HG03060 (cell line): Measurements from ENCODE around the gene FERMT3.

Experiments
- ATAC-seq: cut with Tn5 transposase; IDR thresholded peaks from one replicate; pipeline ENCODE4 v1.9.1; 2021; ENCODE audit warnings: low read depth, moderate number of reproducible peaks; ENCODE audit not compliant: unreplicated experiment

Gene FERMT3

DNA sequence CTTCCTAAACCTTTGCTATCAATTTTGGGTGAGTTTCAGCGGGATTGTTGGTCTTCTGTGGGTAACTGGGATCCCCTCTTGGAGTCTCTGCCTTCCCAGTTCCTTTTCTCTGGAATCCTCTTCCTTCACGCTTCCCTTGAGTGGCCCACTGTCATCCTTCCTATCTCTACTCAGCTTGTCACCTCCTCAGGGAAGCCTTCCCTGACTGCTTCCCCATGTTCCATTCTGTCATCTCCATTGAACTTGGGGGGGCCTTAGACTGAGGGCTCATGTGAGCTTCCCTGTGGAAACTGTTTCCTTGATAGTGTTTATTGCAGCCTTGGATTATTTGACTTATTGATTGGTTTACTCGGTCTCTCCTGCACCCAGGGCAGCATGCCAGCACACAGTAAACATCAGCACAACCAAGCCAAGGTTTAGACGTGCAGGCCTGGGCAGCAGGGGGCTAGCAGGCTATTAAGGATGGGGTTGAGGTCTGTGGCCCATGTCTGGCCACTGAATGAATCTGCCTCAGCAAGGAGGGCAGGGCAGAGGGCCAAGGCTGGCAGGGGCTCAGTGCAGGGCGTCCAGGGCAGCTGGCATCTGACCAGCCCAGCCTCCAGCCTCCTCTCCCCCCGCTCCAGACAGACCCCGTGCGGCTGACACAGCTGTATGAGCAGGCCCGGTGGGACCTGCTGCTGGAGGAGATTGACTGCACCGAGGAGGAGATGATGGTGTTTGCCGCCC, 12.3 kb downstream of the FERMT3 start:
- no peak for ATAC-seq

DNA sequence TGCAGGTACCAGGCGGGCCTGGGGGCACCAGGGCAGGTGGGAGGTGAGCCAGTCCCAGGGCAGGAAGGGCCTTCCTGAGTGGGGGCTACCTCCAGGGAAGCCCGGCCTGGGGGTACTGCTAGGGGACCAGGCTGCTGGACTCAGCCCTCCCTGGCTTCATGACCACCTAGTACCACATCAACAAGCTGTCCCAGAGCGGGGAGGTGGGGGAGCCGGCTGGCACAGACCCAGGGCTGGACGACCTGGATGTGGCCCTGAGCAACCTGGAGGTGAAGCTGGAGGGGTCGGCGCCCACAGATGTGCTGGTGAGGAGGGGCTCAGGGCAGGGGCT, 12.8 kb downstream of the FERMT3 start:
- ATAC-seq: no peak

DNA sequence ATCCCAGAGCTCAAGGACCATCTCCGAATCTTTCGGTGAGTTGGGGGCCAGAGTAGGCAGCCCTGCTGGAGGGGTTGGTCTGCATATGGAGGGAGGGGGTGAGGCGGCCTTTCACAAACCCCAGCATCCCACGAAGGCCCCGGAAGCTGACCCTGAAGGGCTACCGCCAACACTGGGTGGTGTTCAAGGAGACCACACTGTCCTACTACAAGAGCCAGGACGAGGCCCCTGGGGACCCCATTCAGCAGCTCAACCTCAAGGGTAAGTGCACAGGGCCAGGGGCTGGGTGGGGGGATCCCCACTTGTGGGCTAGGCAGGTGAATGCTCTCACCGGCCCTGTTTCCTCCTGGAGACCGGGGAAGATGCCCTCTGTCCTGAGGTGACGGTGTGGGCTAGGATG, 13.2 kb downstream of the FERMT3 start:
- no peak for ATAC-seq

DNA sequence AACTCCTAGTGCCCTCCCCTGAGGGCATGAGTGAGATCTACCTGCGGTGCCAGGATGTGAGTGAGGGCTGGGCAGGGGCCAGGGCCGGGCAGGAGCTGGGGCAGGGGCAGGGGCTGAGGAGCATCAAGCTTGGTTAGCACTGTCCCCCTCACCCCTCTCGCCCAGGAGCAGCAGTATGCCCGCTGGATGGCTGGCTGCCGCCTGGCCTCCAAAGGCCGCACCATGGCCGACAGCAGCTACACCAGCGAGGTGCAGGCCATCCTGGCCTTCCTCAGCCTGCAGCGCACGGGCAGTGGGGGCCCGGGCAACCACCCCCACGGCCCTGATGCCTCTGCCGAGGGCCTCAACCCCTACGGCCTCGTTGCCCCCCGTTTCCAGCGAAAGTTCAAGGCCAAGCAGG, 13.8 kb downstream of the FERMT3 start:
- ATAC-seq: no peak

DNA sequence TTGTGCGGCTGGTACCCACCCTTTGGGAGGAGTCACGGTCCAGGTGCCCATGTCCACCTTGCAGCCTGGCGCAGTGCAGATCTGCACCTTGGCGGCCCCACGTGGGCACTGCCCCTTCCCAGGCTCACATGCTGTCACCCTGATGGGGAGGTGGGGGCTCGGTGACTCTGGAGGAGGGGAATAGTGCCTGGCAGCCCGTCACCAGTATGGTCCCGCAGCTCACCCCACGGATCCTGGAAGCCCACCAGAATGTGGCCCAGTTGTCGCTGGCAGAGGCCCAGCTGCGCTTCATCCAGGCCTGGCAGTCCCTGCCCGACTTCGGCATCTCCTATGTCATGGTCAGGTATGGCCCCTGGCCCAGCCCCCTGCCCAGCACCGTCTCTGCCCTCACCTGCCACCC, 14.3 kb downstream of the FERMT3 start:
- no peak for ATAC-seq

DNA sequence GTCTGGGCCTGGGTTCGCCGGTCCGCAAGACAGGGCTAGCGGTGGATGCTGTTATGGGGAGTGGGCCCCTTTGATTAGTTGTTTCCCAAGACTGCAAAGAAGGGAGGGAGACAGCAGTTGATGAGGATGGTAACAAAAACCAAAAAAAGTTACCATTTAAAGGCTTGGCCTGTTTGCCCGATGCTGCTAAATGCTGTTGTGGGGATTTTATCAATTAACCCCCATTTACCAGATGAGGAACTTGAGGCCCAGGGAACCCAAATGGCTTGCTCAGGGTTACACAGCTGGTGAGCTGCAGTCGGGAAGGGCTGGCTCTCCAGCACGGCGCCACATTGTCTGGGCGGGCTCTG, 16.1 kb downstream of the FERMT3 start:
- no peak for ATAC-seq

DNA sequence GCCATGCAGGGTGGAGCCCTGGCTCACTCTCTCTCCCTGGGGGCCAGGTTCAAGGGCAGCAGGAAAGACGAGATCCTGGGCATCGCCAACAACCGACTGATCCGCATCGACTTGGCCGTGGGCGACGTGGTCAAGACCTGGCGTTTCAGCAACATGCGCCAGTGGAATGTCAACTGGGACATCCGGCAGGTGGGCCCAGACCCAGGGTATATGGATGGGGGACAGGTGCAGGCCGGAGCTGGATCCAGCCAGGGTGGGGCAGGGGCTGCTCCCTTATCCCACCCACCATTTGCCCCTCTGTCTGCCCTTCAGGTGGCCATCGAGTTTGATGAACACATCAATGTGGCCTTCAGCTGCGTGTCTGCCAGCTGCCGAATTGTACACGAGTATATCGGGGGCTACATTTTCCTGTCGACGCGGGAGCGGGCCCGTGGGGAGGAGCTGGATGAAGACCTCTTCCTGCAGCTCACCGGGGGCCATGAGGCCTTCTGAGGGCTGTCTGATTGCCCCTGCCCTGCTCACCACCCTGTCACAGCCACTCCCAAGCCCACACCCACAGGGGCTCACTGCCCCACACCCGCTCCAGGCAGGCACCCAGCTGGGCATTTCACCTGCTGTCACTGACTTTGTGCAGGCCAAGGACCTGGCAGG, 16.6 kb downstream of the FERMT3 start:
- ATAC-seq: no peak

DNA sequence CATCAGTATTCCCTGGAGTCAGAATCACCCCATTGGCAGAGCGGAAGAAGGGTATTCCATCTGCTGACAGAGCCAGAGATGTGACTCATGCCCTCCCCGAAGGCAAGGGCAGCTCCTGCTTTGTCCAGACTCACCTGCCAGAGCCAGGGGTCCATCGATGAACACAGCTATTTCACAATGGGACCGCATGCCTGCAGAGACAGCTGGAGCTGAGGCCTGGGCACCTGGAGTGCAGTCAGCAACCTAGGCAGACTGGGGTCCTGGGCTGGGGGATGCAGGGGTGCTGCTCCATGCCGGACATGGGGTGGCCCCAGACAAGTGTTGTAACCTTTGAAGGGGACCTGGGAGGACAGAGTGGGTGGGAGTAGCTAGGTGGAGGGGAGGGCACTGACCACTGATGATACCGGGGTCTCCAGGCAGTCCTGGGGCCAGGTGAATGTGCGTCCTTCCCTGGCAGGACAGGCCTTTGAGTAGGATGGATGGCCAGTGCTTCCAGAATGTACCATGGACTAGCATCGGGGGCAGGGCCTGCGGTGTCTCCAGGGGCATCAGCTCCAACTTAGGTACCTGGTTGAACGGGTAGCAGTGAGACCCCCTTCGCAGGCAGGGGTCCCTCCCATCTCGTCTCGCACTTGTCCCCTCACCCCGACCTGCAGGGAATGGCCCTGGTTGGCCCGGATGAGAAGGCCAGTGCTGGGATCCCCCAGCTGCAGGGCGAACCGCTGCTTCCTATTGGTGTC, 17.8 kb downstream of the FERMT3 start:
- ATAC-seq: no peak

DNA sequence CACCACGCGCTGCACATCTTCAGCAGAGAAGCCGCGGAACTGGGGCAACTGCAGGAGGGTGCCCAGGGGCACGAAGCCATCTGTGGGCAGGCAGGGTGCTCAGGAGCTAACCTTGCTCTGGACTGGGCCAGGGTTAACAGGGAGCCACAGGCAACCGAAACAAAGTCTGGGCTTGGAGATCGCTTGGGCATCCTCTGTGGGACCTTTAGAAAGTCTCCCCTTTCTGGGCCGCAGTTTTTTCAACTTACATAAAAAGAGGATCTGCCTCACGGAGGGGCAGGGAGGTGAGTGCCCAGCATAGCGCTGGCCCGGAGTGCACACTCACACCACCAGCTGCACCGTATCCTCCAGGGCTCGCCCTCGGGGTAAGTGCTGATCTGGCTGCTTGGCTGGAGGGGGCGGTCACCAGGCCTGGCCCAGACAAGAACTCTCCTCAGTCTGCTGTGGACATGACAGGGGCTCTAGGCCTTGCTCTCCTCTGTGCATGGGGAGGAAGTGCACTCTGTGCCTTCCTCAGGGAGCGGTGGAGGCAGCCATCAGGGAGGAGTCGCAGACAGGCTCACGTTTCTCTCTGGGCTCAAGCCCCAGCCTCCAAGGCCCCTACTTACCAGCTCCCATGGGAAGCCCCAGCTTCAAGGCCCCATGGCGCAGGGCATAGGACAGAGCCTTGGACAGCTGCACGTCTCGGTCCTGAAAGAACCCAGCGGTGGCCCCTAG, 18.5 kb downstream of the FERMT3 start:
- ATAC-seq: no peak

DNA sequence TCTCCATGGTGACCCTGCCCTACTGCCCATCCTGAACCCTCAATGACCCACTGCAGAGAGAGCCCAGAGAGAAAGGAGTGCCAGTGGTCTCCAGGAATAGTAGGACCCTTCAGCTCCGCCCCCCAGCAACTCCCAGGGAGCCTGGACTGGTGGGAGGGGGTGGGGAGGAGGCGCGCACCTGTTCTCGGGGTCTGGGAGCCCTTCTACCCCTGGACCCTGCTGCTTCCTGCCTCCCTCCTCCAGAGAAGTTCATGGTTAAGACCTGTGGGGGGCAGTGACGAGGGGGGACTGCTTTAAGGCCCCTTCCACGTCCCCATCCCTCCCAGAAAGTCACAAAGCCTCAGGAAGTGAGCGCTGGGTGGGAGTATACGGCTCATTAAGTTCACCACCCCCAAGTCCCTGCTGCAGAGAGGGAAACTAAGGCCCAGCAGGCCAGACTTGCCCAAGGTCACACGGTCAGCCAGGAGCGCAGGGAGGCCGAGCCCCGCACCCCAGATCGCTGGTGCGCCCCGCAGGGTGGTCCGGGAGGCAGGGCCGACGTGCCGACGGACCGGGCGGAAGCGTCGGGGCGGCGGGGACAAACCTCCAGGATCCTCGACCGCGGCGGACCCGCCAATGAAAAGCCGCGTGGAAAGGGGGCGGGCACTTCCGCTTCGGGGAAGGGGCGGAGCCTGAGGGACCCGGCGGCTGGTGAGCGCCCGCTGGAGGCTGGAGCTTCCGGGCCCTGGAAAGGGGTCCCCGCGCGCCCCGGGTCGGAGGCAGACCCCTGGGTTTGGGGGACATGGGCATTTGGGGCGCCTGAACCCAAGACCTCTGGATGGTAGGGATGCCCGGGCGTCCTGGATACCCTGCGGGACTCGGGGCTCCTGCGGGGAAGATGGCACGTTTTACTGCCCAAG, 19.3 kb downstream of the FERMT3 start, which contains the start of the genes NUDT22 and TRPT1:
Gene NUDT22 (plus strand): TSS at position 667 of the 899 bp plus-strand sequence. CDS start 379 bp downstream, outside the sequence.
Gene TRPT1 (minus strand): TSS at position 579 of the 899 bp plus-strand sequence. CDS start 326 bp downstream, at position 253.
- ATAC-seq: no peak

DNA sequence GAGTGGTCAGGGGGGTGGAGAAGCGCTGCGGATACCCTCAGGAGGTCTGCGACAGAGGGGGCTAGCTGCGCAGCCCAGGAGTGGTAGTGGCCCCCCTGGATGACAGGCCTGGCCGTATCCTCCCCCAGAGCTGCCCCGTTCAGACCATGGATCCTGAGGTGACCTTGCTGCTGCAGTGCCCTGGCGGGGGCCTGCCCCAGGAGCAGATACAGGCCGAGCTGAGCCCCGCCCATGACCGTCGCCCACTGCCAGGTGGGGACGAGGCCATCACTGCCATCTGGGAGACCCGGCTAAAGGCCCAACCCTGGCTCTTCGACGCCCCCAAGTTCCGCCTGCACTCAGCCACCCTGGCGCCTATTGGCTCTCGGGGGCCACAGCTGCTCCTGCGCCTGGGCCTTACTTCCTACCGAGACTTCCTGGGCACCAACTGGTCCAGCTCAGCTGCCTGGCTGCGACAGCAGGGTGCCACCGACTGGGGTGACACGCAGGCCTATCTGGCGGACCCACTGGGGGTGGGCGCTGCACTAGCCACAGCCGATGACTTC, 20.1 kb downstream of the FERMT3 start:
- ATAC-seq: no peak

DNA sequence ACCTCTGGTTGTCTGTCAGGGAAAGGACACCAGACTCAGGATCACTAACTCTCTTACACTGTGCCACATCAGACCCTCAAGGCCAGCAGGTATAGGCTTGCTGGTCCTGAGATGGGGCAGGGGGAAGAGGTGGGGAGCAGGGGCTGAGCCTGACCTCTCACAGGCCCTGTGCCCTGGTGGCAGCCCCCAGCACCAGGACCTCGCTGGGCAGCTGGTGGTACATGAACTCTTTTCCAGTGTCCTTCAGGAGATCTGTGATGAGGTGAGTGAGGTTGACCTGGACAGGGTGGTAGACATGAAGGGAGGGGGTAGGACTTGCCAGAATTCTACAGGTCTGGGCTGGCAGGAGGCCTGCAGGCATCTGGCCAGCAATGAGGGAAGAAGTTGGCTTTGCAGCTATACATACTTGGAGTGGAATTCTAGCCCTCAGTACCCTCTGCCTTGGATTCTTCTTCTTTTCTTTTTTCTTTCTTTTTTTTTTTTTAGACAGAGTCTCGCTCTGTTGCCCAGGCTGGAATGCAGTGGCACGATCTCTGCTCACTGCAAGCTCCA, 21.0 kb downstream of the FERMT3 start:
- no peak for ATAC-seq

DNA sequence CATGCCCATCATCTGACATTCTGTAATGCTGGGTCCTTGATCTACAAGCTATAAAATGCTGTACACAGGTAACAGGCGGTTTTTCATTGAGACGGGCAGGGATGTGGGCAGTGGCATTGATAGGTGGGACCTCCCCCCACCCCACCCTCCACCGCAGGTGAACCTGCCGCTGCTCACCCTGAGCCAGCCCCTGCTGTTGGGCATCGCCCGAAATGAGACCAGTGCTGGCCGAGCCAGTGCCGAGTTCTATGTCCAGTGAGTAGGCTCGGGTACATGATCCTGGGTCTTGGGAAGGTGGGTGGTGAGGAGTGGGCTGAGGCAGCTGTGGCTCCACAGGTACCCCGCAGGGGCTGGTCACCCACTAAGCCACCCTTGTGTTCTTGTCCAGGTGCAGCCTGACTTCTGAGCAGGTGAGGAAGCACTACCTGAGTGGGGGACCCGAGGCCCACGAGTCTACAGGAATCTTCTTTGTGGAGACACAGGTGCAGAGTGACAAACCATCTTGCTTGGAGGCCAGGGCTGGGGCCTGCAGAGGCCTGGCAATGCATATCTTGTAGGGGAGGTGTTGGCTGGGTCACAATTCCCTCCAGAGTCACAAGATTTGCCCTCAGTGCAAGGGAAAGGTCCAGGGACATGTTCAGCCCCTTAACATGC, 22.7 kb downstream of the FERMT3 start:
- no peak for ATAC-seq

DNA sequence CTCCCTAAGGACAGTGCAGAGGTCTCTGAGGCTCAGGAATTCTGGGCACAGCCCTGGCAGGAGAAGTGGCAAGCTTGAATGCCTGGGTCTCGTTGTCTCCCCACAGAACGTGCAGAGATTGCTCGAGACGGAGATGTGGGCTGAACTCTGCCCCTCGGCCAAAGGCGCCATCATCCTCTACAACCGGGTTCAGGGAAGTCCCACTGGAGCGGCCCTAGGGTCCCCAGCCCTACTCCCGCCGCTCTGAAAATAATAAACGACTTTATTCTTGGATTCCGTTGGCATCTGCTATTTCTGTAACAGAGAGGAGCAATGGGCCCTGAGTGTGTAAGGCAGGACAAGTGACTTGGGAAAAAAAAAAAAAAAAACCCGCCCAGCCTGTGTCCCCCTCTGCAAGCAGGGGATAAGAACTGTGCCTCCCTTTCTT, 23.2 kb downstream of the FERMT3 start:
- ATAC-seq: no peak

DNA sequence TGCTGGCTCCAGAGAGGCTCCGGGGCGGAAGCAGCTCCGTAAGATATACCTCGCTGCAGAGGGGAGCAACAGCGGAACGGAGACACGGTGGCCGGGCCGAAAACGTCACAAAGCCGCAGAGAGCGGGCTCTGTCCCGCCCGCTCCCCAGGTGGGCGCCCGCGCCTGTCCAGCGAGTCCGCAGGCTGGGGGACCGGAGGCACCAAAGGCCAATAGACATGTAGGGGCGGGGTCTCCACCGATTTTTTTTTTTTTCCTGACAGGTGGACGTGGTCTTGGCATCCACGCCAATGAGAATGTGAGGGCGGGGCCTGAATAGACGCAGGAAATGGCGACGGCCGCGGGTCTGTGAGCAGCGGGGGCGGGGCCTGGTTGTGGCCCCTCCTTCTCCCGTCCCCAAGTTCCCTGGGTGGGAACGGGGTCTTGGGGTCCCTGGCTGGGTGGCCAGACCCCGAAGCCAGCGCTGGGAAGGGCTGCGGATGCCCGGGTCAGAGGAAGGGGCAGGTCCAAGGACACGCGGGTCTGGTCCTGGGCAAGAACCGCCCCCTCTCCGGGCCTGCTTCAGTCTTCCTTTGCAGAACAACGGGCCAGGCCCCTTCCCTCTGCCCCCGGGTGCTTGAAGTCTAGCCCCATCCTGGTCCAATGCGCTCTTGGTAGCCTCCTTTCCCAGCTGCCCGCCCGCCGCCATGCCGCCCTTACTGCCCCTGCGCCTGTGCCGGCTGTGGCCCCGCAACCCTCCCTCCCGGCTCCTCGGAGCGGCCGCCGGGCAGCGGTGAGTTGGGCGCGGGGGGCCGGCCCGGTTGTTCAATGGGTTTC, 23.9 kb downstream of the FERMT3 start, which contains the start of gene DNAJC4:
Gene DNAJC4 (plus strand): TSS at position 378 of the 814 bp plus-strand sequence. CDS start 307 bp downstream, at position 685.
- ATAC-seq: peak; percentile 28

DNA sequence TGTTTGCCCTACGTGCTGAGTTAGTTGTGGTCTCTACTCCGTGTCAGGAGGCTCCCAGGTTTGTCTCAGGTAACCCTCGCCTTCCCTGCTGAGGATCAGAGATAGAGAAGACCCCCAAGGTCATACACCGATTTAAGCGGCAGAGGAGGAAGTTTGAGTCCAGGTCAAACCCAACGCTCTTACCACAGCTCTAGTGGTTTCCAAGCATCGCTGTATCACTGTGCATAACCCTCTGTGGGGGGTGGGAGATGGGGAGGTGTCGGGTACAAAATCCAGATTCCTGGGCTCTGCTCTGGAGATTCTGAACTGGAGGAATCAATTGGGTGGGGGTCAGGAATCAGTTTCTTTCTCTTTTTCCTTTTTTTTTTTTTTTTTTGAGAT, 24.5 kb downstream of the FERMT3 start:
- no peak for ATAC-seq

DNA sequence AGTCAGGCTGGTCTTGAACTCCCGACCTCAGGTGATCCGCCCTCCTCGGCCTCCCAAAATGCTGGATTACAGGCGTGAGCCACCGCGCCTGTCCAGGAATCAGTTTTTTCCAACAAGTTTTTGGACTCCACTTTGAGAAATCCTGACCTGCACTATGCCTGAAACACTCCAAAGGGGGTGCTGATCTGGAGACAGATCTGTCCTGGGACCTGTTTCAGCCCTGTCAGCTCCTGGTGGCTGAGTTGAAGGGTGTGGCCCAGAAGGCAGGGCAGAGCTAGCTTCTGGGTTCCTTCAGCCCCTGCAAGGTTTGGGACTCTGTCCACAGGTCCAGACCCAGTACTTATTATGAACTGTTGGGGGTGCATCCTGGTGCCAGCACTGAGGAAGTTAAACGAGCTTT, 25.0 kb downstream of the FERMT3 start:
- no peak for ATAC-seq
